Uterus (tissue), 4 donors: ENCODE results near the gene GLI2. TPM values are rescaled to one million over a fixed set of nuclear protein-coding genes. Genes with fewer than 3 reads are reported as not detected.

Experiments
- DNase-seq, 2 donors: peaks; one replicate each; pipeline ENCODE4 v3.0.0-alpha.2; 2019 to 2020
- H3K27ac ChIP-seq, 2 donors: fragments of 200-600 bp; sonication (generic); 1 replicate in 1 of 2; 2 replicates in 1 of 2; pipeline ENCODE4 v1.5.1; 2016 to 2018
- H3K27me3 ChIP-seq, 2 donors: fragments of 200-600 bp; sonication (generic); one replicate each; pipeline ENCODE4 v1.5.1; 2018 to 2019; ENCODE audit warnings: control low read depth in 1 of 2
- H3K36me3 ChIP-seq, 2 donors: fragments of 200-600 bp; sonication (generic); one replicate each; pipeline ENCODE4 v1.5.1; 2019; ENCODE audit warnings: control low read depth in 1 of 2
- H3K4me1 ChIP-seq, 2 donors: fragments of 200-600 bp; sonication (generic); one replicate each; pipeline ENCODE4 v1.5.1; 2018 to 2019; ENCODE audit warnings: control low read depth in 1 of 2
- H3K4me3 ChIP-seq, 2 donors: fragments of 200-600 bp; sonication (generic); 1 replicate in 1 of 2; 2 replicates in 1 of 2; pipeline ENCODE4 v1.5.1; 2018 to 2019; ENCODE audit warnings: mild to moderate bottlenecking in 1 of 2
- H3K9me3 ChIP-seq, 2 donors: fragments of 200-600 bp; sonication (generic); one replicate each; pipeline ENCODE4 v1.5.1; 2019; ENCODE audit warnings: control low read depth in 1 of 2
- POLR2A ChIP-seq, 2 donors: fragments of 450-650 bp; IDR thresholded peaks; one replicate each; pipeline ENCODE4 v1.6.1; 2016; ENCODE audit warnings: antibody characterized with exemption in 2 of 2, mild to moderate bottlenecking in 1 of 2, moderate library complexity in 1 of 2
- intact Hi-C: fragments of 100-400 bp; cut with DNase I; formaldehyde crosslinking; loops from one replicate; pipeline ENCODE4 v1.15.1; 2023; ENCODE audit warnings: low total_unique reads
- total RNA-seq, 4 donors: library from RNA; depleted of rRNA in 3 of 4; stranded (reverse); fragments of >200 nt in 3 of 4; gene quantifications; one replicate each; pipeline versions ENCODE4 v1.1.0 to v1.2.4, GENCODE V29; 2014 to 2023
- TF ChIP-seq, protein P1 (sequence below), 4 experiments: fragments of 200-600 bp in 2 of 4; fragments of 450-650 bp in 2 of 4; sonication (generic) in 2 of 4; IDR thresholded peaks; one replicate each; pipeline ENCODE4 v1.5.1; 2016 to 2019; ENCODE audit warnings: antibody characterized with exemption in 4 of 4, mild to moderate bottlenecking in 2 of 4, moderate library complexity in 1 of 4
- donor health status: DM: yes; HTN: yes; CAD: no.

Gene GLI2
- total RNA-seq, 4 donors from 2014 or later = 2.9 to 23.6 (median 12.9) TPM

DNA sequence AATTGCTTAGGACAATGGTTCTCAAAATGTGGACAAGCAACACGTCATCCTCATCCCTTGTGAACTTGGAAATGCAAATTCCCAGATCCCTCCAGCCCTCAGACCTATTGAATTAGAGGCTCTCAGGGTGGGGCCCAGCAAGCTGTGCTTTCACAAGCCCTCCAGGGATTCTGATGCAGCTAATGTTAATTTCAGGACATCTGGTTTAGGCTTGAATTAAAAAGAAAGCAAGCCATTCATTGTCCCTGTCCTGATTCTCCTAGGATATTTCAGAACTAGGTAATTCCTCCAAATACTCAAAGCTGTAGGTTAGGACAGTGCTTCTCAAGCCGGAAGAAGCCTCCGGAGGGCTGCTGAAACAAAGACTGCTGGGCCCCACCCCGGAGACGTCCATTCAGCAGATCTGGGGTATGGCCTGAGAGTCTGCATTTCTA is 26.0 kb upstream of the GLI2 start:
- Histone ChIP-seq H3K36me3 (no peaks in the 10 kb centered on the region), H3K27ac (no peak overlapping the region), H3K4me3 (no peak overlapping the region), H3K4me1 (no peaks in the 10 kb centered on the region), H3K9me3 (no peaks in the 10 kb centered on the region), H3K27me3 (no peaks in the 10 kb centered on the region)
- no peak for TF ChIP-seq POLR2A (IDR thresholded peaks at IDR 0.05)
- TF ChIP-seq, protein P1, sequence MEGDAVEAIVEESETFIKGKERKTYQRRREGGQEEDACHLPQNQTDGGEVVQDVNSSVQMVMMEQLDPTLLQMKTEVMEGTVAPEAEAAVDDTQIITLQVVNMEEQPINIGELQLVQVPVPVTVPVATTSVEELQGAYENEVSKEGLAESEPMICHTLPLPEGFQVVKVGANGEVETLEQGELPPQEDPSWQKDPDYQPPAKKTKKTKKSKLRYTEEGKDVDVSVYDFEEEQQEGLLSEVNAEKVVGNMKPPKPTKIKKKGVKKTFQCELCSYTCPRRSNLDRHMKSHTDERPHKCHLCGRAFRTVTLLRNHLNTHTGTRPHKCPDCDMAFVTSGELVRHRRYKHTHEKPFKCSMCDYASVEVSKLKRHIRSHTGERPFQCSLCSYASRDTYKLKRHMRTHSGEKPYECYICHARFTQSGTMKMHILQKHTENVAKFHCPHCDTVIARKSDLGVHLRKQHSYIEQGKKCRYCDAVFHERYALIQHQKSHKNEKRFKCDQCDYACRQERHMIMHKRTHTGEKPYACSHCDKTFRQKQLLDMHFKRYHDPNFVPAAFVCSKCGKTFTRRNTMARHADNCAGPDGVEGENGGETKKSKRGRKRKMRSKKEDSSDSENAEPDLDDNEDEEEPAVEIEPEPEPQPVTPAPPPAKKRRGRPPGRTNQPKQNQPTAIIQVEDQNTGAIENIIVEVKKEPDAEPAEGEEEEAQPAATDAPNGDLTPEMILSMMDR (IDR thresholded peaks at IDR 0.05) = no peak
- intact Hi-C loops = no loop called here
- DNase-seq = no peak

DNA sequence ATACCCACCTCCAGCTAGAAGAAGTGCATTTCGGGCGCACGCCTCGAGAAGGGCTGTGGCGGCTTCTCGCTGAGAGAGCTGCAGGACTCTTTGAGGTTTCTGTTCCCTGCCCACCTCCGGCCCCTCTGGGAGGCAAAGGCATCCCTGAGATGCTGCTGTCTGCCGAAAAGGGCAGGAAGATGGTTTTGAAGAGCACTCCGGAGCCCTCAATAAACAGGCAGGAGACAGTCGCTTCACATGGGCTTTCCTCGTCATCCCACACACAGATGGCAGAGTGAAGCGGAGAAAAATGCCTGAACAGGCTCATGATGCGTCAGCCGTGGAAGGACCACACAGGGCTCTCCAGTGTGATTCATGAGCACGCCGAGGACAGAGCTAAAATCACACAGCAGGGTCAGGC is 25.4 kb upstream of the GLI2 start:
- Histone ChIP-seq H3K36me3 (no peaks in the 10 kb centered on the region), H3K27ac (no peak overlapping the region), H3K4me3 (no peak overlapping the region), H3K4me1 (no peaks in the 10 kb centered on the region), H3K9me3 (no peaks in the 10 kb centered on the region), H3K27me3 (no peaks in the 10 kb centered on the region)
- no peak for TF ChIP-seq POLR2A (IDR thresholded peaks at IDR 0.05)
- TF ChIP-seq, protein P1 (IDR thresholded peaks at IDR 0.05) = no peak
- intact Hi-C loops = no loop called here
- DNase-seq = no peak

DNA sequence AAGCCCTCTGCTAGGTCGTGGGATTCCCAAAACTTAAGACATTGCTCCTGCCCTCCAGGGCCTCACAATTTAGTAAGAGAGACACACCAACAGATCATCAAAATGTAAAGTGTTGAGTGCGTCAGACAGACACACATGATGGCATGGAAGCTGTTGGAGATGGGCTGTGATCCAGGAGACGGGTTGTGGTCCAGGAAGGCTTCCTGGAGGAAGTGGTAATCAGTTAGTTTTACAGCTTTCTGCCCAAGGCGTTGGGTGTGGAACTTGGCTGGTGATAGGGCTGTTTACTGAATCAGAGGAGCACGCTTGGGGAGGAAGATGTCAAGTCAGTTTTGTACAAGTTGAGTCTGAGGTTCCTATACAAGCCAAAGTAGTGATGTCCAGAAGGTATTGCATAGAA is 24.0 kb upstream of the GLI2 start:
- H3K27ac ChIP-seq = no peak overlapping the region
- intact Hi-C loops = no loop called here
- no peaks in the 10 kb centered on the region for H3K36me3 ChIP-seq
- H3K27me3 ChIP-seq = no peaks in the 10 kb centered on the region
- no peaks in the 10 kb centered on the region for H3K4me1 ChIP-seq
- no peak overlapping the region for H3K4me3 ChIP-seq
- TF ChIP-seq, protein P1 (IDR thresholded peaks at IDR 0.05) = no peak
- TF ChIP-seq POLR2A (IDR thresholded peaks at IDR 0.05) = no peak
- no peak for DNase-seq
- no peaks in the 10 kb centered on the region for H3K9me3 ChIP-seq

DNA sequence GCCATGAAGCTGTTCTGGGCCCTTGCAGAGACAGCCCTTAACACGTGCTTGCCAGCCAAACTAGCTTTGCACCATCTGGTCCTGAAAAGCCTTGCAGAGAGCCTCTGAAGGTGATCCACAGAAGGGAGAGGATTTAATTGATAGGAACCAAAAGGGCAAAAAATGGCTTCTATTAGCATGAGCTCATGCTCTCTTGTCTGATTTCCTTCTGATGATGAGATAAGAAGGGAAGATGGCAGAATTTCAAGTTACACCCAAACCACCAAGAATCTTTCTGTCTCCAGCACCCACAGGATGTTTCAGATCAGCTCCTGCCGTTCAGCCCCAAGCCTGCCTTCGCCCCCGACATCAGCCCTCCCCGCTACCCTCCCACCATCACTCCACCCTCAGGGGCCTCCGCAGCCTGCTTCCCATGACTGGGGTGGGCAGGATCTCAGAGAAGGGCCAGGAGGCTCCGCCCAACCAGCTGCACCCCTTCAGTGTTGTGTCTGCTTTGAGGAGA is 23.4 kb upstream of the GLI2 start:
- Histone ChIP-seq H3K4me1 (no peaks in the 10 kb centered on the region), H3K4me3 (no peak overlapping the region), H3K9me3 (no peaks in the 10 kb centered on the region), H3K36me3 (no peaks in the 10 kb centered on the region), H3K27me3 (no peaks in the 10 kb centered on the region), H3K27ac (no peak overlapping the region)
- intact Hi-C loops = no loop called here
- no peak for DNase-seq
- no peak for TF ChIP-seq POLR2A (IDR thresholded peaks at IDR 0.05)
- TF ChIP-seq, protein P1 (IDR thresholded peaks at IDR 0.05) = no peak

DNA sequence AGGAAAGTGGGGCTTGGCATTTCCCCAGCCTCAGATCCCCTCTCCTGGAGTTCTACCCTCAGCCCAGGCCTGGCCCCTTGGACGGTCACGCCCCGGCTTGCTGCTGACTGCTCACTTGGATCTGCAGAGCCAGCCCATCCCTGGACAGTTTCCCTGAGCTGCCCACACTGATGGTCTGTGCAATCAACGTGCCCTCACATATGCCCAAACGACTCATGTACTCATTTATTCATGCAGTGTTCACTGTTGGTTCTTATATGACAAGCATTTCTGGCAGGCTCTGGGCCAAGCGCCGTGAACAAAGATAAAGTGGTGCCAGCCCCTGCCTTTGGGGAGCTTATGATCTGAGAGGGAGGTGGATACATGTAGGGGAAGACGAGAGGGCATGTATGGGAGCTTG is 20.3 kb upstream of the GLI2 start:
- Histone ChIP-seq H3K4me1 (no peaks in the 10 kb centered on the region), H3K27ac (no peak overlapping the region), H3K36me3 (no peaks in the 10 kb centered on the region), H3K9me3 (no peaks in the 10 kb centered on the region), H3K27me3 (no peaks in the 10 kb centered on the region), H3K4me3 (no peak overlapping the region)
- DNase-seq = no peak
- intact Hi-C loops = no loop called here
- TF ChIP-seq, protein P1 (IDR thresholded peaks at IDR 0.05) = no peak
- no peak for TF ChIP-seq POLR2A (IDR thresholded peaks at IDR 0.05)
